Esophagus squamous epithelium (tissue), 5 donors: Measurements from ENCODE around the gene VNN1. TPM values are rescaled to one million over a fixed set of nuclear protein-coding genes. Genes with fewer than 3 reads are reported as not detected.

Experiments used
- DNase-seq: peaks from one replicate; lab custom pipeline; 2025; lab: John Stamatoyannopoulos, UW
- H3K27ac ChIP-seq, 4 donors: fragments of 200-600 bp; sonication (generic); one replicate each; pipeline ENCODE4 v1.5.1; 2016 to 2019; ENCODE audit warnings: mild to moderate bottlenecking in 1 of 4
- H3K27me3 ChIP-seq, 4 donors: fragments of 200-600 bp; sonication (generic); 1 replicate in 3 of 4; 2 replicates in 1 of 4; pipeline versions ENCODE4 v1.5.1 to v1.6.0; 2017 to 2021; ENCODE audit warnings: antibody characterized with exemption in 1 of 4
- H3K36me3 ChIP-seq, 3 donors: fragments of 200-600 bp; sonication (generic); one replicate each; pipeline ENCODE4 v1.5.1; 2016 to 2019
- H3K4me1 ChIP-seq, 3 donors: fragments of 200-600 bp; sonication (generic); one replicate each; pipeline ENCODE4 v1.5.1; 2017 to 2019
- H3K4me3 ChIP-seq, 4 donors: fragments of 200-600 bp; sonication (generic); 1 replicate in 3 of 4; 2 replicates in 1 of 4; pipeline ENCODE4 v1.5.1; 2016 to 2019; ENCODE audit warnings: mild to moderate bottlenecking in 2 of 4, moderate library complexity in 1 of 4
- H3K9me3 ChIP-seq, 3 donors: fragments of 200-600 bp; sonication (generic); one replicate each; pipeline ENCODE4 v1.5.1; 2016 to 2019
- POLR2A ChIP-seq, 4 donors: fragments of 450-650 bp; IDR thresholded peaks; one replicate each; pipeline ENCODE4 v1.6.1; 2017; ENCODE audit warnings: antibody characterized with exemption in 4 of 4, mild to moderate bottlenecking in 4 of 4, moderate library complexity in 3 of 4
- WGBS, 2 donors: methylation state at CpG; one replicate each; pipeline ENCODE4 v1.1.5; 2018; 5-methylcytosine and 5-hydroxymethylcytosine counted together
- intact Hi-C: fragments of 100-400 bp; cut with DNase I; formaldehyde crosslinking; loops from one replicate; pipeline ENCODE4 v1.15.0; 2022
- total RNA-seq, 4 donors: library from RNA; depleted of rRNA; stranded (reverse); fragments of >200 nt; gene quantifications; one replicate each; pipeline ENCODE4 v1.1.0, GENCODE V29; 2016
- TF ChIP-seq, protein P1 (sequence below), 6 experiments: fragments of 450-650 bp in 4 of 6; fragments of 200-600 bp in 2 of 6; sonication (generic) in 2 of 6; IDR thresholded peaks; one replicate each; pipeline ENCODE4 v1.5.1; 2016 to 2019; ENCODE audit warnings: antibody characterized with exemption in 6 of 6, mild to moderate bottlenecking in 4 of 6, moderate library complexity in 4 of 6
- donor health status: DM: yes; HTN: yes; CAD: no.

Gene VNN1
- total RNA-seq, 4 donors from 2014 or later, result 1.1 to 5.4 (median 2.1) TPM

DNA sequence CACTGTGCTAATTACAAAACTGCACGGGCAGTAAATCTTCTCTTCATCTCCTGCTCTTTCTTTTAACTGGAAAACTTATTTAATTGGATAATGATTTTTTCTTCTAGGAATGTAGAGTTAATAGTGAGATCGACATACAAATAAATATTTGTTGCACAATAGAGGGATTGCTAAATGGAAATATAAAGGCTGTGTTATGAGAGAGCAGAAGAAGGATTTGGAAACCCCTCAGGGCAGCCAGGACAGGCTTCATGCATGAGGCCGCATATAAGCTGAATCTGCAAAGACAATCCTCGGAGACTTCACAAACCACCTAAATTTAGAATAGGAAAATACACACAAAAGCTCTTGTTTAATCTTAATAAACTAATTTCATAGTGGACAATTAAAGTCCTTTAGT, 51.9 kb downstream of the VNN1 start:
- Histone ChIP-seq H3K4me3 (no peak overlapping the region), H3K36me3 (no peaks in the 10 kb centered on the region), H3K9me3 (no peaks in the 10 kb centered on the region), H3K27ac (no peak overlapping the region), H3K27me3 (no peaks in the 10 kb centered on the region), H3K4me1 (no peaks in the 10 kb centered on the region)
- intact Hi-C loops, result loop anchor here (10.0 kb wide), 1 partner anchor 133 kb away; the partner anchor contains the start of gene SLC18B1
- no peak for TF ChIP-seq POLR2A (IDR thresholded peaks at IDR 0.05)
- 65 to 78% methylated on average over 4 of the region's 4 CpGs for WGBS, 2 donors
- no peak for DNase-seq

DNA sequence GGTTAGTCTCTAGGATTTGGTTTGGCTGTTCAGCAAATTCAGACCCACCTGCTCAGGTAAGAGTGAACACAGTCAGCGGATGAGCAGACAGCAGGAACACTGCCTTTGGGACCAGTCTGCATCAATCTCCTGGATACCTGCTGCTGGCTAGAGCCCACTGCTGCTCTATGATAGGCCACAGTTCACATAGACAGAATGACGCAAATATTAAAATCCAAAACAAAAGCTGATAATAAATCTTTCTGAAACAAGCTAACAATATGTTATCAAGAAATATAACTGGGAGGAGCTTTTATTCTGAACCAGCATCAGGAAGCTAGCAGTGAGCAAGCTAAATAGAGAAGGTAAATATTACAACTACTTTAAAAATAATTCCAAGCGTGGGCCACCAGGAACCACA, 54.8 kb downstream of the VNN1 start, which contains the start of gene TAAR1:
Gene TAAR1 (minus strand): TSS at position 101 of the 400 bp plus-strand sequence. CDS start 13,179 bp downstream, outside the sequence.
- Histone ChIP-seq H3K27me3 (no peaks in the 10 kb centered on the region), H3K36me3 (no peaks in the 10 kb centered on the region), H3K9me3 (no peaks in the 10 kb centered on the region), H3K4me3 (no peak within 1 kb of the TSS), H3K27ac (no peak within 1 kb of the TSS), H3K4me1 (no peaks in the 10 kb centered on the region)
- intact Hi-C loops, result no loop called here
- TF ChIP-seq, protein P1, sequence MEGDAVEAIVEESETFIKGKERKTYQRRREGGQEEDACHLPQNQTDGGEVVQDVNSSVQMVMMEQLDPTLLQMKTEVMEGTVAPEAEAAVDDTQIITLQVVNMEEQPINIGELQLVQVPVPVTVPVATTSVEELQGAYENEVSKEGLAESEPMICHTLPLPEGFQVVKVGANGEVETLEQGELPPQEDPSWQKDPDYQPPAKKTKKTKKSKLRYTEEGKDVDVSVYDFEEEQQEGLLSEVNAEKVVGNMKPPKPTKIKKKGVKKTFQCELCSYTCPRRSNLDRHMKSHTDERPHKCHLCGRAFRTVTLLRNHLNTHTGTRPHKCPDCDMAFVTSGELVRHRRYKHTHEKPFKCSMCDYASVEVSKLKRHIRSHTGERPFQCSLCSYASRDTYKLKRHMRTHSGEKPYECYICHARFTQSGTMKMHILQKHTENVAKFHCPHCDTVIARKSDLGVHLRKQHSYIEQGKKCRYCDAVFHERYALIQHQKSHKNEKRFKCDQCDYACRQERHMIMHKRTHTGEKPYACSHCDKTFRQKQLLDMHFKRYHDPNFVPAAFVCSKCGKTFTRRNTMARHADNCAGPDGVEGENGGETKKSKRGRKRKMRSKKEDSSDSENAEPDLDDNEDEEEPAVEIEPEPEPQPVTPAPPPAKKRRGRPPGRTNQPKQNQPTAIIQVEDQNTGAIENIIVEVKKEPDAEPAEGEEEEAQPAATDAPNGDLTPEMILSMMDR (IDR thresholded peaks at IDR 0.05), result no peak
- TF ChIP-seq POLR2A (IDR thresholded peaks at IDR 0.05), result no peak
- WGBS, 2 donors, result 76 to 95% methylated on average over 3 of the region's 3 CpGs
- DNase-seq, result no peak

DNA sequence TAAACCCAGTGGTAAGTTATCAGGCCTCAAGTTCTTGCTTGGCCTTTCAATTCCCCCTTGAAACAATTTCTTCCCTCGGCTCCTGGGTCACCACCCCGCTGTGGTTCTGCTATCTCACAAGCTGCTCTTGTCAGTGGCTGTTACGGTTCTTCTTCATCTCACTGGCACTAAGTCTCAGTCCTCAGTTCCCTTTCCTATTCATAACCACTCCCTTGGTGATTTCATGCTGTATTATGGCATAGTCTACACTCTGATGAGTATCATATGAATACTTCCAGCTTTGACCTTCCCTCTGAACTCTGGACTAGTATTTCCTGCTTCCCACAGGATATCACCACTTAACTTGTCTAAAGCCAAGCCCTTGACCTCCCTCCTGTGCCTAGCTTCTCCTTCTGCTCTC, 62.8 kb downstream of the VNN1 start:
- Histone ChIP-seq H3K27me3 (no peaks in the 10 kb centered on the region), H3K36me3 (no peaks in the 10 kb centered on the region), H3K4me3 (no peak overlapping the region), H3K27ac (no peak overlapping the region), H3K9me3 (no peaks in the 10 kb centered on the region), H3K4me1 (no peaks in the 10 kb centered on the region)
- DNase-seq, result no peak
- 78 to 80% methylated on average over 3 of the region's 3 CpGs for WGBS, 2 donors
- intact Hi-C loops, result no loop called here
- TF ChIP-seq, protein P1 (IDR thresholded peaks at IDR 0.05), result no peak
- no peak for TF ChIP-seq POLR2A (IDR thresholded peaks at IDR 0.05)

DNA sequence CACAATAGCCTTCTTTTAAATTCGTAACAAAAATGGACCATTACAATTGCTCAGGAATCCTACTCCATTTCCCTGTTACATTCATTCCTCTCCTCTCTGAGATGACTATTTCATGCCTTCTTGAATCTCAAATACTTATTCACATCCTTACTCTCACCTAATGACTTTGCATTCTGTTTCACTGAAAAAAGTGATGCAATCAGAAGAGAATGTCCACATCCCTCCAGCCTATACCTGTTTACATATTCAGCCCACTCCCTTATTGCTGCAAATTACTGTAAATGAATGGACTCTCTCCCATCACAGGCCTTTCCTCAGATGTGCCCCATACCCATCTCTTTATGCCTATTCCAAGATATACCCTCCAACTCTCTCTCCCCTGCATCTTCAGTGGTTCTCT, 63.4 kb downstream of the VNN1 start:
- 71 to 81% methylated on average over 1 of the region's 1 CpG for WGBS, 2 donors
- H3K36me3 ChIP-seq, result no peaks in the 10 kb centered on the region
- no peaks in the 10 kb centered on the region for H3K4me1 ChIP-seq
- H3K9me3 ChIP-seq, result no peaks in the 10 kb centered on the region
- no peak overlapping the region for H3K4me3 ChIP-seq
- intact Hi-C loops, result no loop called here
- H3K27ac ChIP-seq, result no peak overlapping the region
- no peak for TF ChIP-seq POLR2A (IDR thresholded peaks at IDR 0.05)
- TF ChIP-seq, protein P1 (IDR thresholded peaks at IDR 0.05), result no peak
- H3K27me3 ChIP-seq, result no peaks in the 10 kb centered on the region
- no peak for DNase-seq

DNA sequence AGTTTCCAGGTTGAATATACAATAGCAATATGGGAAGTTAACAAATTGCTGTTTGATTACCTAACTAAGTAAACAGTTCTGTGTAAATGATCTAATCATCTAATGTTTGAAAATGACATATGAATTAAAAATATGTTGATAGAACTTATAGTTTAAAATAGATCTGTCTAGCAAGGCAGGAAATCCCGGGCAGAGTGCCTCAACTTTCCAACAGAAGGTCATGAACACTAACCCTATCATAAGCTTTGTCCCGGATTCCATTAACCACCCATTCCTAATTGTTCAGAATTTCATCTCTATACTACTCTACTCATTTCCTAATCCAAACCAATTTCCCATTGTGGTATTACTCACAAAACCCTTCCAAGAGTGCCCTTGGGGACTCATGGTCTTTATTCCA, 65.0 kb downstream of the VNN1 start:
- Histone ChIP-seq H3K27me3 (no peaks in the 10 kb centered on the region), H3K4me3 (no peak overlapping the region), H3K36me3 (no peaks in the 10 kb centered on the region), H3K9me3 (no peaks in the 10 kb centered on the region), H3K4me1 (no peaks in the 10 kb centered on the region), H3K27ac (no peak overlapping the region)
- intact Hi-C loops, result no loop called here
- TF ChIP-seq, protein P1 (IDR thresholded peaks at IDR 0.05), result no peak
- no peak for TF ChIP-seq POLR2A (IDR thresholded peaks at IDR 0.05)
- DNase-seq, result no peak
- 31 to 32% methylated on average over 2 of the region's 2 CpGs for WGBS, 2 donors

DNA sequence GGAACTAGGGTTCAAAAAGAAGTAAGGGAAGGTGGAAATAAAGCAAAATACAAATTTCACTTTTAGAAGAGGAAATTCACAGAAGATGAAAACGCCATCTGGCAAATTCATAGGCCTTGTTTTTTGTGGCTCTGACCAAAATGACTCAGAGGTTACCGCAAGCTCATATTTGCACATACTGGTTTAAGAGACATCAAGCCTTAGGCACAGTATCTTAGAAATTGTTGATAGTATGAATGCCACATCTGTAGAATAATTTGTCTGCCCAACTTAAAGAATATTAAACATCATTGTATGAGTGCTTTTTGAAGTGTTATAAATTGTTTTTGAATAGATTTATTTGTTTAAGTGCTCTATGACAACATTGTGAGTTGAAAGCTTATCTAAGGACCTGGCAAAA, 65.5 kb downstream of the VNN1 start:
- no peaks in the 10 kb centered on the region for H3K36me3 ChIP-seq
- H3K9me3 ChIP-seq, result no peaks in the 10 kb centered on the region
- H3K27ac ChIP-seq, result no peak overlapping the region
- no peak for DNase-seq
- TF ChIP-seq, protein P1 (IDR thresholded peaks at IDR 0.05), result no peak
- TF ChIP-seq POLR2A (IDR thresholded peaks at IDR 0.05), result no peak
- intact Hi-C loops, result no loop called here
- no peaks in the 10 kb centered on the region for H3K27me3 ChIP-seq
- WGBS, 2 donors, result 20 to 24% methylated on average over 2 of the region's 2 CpGs
- H3K4me1 ChIP-seq, result no peaks in the 10 kb centered on the region
- no peak overlapping the region for H3K4me3 ChIP-seq
